D721Med (cell line): Measurements from ENCODE around the gene SNTG2.

Experiments
- DNase-seq: peaks from one replicate; pipeline ENCODE4 v3.0.0; 2011; ENCODE audit warnings: low spot score; ENCODE audit not compliant: insufficient read length
- FAIRE-seq: peaks from 2 replicates; lab custom pipeline; 2011; peaks lifted over from hg19 to GRCh38; lab: Jason Lieb, UNC
- TF ChIP-seq, protein P1 (sequence below): IDR thresholded peaks from 2 replicates; pipeline ENCODE4 v1.5.1; 2012; ENCODE audit warnings: mild to moderate bottlenecking, control low read depth; ENCODE audit not compliant: insufficient read depth; ENCODE audit errors: missing control alignments

Gene SNTG2

GRCh38 chr2:1266351-1266750, 315.7 kb downstream of the SNTG2 start:
- DNase-seq (no peak), FAIRE-seq (no peak)

GRCh38 chr2:1268034-1268433, 317.4 kb downstream of the SNTG2 start:
- DNase-seq (no peak), FAIRE-seq (no peak)
- TF ChIP-seq, protein P1, sequence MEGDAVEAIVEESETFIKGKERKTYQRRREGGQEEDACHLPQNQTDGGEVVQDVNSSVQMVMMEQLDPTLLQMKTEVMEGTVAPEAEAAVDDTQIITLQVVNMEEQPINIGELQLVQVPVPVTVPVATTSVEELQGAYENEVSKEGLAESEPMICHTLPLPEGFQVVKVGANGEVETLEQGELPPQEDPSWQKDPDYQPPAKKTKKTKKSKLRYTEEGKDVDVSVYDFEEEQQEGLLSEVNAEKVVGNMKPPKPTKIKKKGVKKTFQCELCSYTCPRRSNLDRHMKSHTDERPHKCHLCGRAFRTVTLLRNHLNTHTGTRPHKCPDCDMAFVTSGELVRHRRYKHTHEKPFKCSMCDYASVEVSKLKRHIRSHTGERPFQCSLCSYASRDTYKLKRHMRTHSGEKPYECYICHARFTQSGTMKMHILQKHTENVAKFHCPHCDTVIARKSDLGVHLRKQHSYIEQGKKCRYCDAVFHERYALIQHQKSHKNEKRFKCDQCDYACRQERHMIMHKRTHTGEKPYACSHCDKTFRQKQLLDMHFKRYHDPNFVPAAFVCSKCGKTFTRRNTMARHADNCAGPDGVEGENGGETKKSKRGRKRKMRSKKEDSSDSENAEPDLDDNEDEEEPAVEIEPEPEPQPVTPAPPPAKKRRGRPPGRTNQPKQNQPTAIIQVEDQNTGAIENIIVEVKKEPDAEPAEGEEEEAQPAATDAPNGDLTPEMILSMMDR, result no peak

More at GRCh38 chr2:1266351-1266750, 315.7 kb downstream of the SNTG2 start:
- TF ChIP-seq, protein P1, result no peak

GRCh38 chr2:1269812-1270211, 319.2 kb downstream of the SNTG2 start:
- TF ChIP-seq, protein P1, result no peak
- no peak for FAIRE-seq
- DNase-seq, result no peak

- DNase-seq (no peak), FAIRE-seq (no peak)
- TF ChIP-seq, protein P1, result no peak
These were observed 322.2 kb downstream of the SNTG2 start for GRCh38 chr2:1272835-1273234.

DNA sequence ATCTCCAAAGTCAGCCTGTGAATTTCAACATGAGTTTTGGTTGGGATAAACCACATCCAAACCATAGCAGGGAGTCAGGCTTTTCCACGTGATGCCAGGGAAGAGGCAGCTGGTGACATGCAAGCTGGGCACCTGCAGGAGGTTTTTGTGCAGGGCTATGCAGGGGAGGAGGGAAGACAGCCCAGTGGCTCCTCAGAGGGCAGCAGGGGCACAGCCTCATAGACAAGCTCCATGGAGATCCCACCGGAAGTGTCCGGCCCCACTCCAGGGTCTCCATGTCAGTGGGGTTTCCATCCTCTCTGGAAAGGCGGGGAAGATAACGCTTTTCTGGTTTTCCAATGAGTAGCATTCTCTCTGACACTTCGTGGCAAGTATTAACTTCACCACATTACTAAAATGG, 327.0 kb downstream of the SNTG2 start:
- TF ChIP-seq, protein P1, result no peak
- FAIRE-seq (no peak), DNase-seq (no peak)

DNA sequence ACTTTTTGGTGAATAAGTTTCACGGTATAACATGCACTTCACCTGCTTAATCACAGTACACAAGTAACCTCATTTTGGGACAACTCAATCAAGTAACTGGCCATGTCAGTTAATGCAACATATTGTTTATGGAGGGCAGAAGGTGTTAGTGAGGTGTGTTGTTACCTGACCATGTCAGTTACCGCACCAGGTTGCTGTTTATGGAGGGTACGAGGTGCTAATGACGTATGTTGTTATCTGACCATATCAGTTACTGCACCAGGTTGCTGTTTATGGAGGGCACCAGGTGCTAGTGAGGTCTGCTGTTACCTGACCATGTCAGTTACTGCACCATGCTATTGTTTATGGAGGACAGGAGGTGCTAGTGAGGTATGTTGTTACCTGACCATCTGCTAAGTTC, 327.5 kb downstream of the SNTG2 start:
- DNase-seq (no peak), FAIRE-seq (no peak)
- TF ChIP-seq, protein P1, result no peak

GRCh38 chr2:1278861-1279260, 328.2 kb downstream of the SNTG2 start:
- TF ChIP-seq, protein P1, result no peak
- DNase-seq (no peak), FAIRE-seq (no peak)
